ENCODE results near the gene OOSP4A.
A peak's percentile ranks its signal among the peaks of the same experiment; 100 is the strongest.

Gene OOSP4A

DNA sequence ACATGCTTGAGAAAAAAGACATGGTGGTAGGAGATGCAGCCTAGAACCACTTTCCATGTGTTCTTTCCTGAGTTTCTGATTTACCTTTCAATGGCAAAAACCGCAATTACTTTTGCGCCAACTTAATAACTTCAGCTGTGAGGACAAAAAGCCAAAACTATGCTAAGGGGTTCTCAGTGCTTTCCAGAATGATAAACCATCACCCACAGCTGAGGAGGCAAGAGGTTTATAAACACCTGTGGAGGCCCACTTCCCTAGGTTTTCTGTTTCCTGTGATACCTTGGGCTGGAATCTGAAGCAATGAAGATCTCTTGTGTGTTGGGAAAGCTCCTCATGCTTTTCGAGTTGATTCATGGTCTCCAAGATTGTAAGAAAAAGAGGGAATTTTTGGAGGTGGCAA, at the start of gene OOSP4A:
TSS of gene OOSP4A (plus strand) at position 301 of the 400 bp plus-strand sequence. CDS start at position 301, 0 bp downstream.
- DNase-seq = no peak

DNA sequence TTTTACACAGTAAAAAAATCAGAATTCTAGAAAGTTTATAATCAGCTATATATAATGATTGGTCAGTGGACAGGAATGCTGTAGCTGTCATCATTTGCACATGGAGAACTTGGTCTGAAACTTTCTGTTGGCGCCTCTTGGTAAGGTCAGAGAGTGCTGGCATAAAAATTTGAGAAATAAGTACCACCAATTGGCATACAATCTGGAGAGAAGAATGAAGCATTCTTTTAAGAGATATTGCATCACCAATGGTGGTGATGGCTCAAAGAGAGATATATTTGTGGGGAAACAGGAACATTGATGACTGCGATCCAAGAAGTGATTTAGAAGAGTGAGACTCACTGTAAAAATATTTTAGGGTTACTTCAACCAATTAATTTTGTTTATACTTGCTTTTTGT, 45.4 kb upstream of the OOSP4A start:
- no peak for DNase-seq

DNA sequence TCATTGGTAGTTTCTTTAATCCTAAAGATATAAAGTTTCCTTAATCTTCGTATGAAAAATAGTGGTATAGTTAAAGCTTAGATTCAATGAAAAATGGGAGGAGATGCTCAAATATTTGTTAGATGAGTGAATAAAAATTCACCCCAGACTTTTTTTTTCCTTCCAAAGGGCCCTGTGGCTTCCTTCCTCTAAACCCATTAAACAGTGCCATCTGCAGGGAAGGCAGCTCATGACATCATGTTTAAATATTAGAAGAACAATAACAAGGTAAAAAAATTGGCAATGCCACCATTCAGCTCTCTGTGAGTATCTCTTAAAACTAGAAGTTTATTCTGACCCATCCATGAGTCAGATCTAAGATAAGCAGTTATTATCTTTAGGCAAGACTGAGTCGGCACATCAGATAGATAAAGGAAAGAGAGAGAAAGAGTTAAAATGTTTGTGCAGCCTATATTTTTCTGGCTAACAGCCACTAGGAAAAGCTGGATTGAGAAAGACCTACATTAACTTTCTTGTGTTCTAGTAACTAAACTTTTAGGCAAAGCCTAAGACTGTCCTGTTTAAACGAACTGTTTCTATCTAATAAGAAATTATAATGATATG, 44.7 kb upstream of the OOSP4A start:
- DNase-seq = peak; percentile 5

GRCh38 chr11:59923813-59924212, 40.0 kb upstream of the OOSP4A start:
- peak; percentile 3 for DNase-seq

GRCh38 chr11:59931688-59932087, 32.1 kb upstream of the OOSP4A start:
- DNase-seq = no peak

DNA sequence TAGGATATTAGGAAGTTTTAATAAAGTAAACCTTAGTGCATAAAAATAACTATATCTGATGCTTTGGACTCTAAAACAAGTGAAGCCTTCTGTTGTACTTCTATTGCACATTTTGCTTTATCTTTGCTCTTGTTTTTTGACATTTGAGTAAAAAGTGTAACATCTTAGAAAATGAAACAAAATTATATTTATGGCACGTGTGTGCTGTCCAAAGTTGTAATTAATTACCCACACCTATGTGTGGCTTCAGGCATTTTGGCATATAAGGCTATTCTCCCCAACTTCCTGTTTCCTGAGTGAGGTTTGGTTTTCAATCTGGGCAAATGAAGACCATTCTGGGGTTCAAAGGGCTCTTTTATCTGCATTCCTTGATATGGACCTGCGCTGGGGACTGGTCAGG, 25.7 kb upstream of the OOSP4A start, which contains the start of gene OOSP1:
TSS of gene OOSP1 (plus strand) at position 301 of the 400 bp plus-strand sequence. CDS start at position 324, 23 bp downstream.
- no peak for DNase-seq

DNA sequence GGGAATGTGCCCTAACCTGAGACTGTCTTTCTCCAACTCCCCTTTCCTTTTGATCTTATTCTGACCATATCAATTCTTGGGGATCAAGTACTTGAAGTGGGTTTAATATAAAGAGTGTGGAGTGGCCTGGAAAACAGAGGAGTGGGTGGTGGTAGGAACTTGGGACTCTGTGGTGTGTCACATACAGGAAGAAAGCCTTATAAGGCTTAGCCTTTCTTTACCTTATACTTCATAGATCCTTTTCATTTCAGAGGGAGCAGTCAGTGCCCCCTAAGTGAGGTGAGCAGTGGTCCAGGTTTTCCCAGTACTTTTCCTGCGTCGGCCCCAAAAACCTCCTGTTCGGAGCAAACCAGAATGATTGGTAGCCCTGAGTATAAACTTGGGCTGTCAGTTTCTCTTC, 25.1 kb upstream of the OOSP4A start:
- DNase-seq = no peak

DNA sequence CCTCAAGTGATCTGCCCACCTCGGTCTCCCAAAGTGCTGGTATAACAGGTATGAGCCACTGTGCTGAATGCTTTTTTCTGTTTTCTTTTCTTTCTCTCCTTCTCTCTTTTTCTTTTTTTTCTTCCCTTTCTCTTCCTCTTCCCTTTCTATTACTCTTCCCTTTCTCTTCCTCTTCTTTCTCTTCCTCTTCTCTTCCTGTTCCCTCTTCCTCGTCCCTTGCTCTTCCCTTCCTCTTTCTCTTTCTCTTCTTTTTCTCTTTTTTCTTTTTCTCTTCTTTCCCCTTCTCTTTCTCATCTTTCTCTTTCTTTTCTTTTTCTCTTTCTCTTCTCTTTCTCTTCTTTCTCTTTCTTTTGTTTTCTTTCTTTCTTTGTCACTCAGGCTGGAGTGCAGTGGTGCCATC, 24.4 kb upstream of the OOSP4A start:
- no peak for DNase-seq

GRCh38 chr11:59941091-59941490, 22.7 kb upstream of the OOSP4A start:
- no peak for DNase-seq

DNA sequence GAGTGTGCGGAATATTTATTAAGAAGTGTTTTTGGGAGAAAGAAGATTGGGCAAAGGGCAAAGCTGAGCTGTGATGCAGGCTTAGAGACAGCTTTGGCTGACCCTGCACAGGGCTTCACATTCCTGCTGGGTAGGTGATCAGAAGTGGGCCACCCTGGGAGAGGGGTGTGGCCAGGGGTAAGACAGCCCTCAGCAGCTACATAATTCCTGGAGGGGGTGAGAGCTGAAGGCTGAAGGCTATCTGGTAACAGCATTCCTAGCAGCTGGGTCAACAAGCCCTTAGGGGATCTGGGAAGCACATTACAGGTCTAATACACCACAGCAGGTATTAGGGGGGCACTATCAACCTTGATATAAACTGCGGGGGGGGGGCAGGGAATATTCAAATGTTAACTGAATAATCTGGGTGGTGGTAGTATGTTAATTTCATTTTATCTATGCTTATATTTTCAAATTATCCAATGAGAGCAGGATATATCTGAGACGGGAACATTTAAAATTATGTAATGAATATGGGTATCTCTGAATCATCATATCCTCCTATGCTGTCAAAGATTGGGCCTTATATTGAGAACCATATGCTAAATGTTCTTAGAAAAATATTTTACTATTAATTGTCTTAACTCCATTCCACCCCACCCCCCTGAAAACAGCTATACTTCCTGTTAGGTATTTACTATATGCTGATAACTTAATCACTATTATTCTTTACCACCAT, 19.7 kb upstream of the OOSP4A start:
- no peak for DNase-seq

- no peak for DNase-seq
Observed at GRCh38 chr11:59944720-59945119, 19.1 kb upstream of the OOSP4A start.

- DNase-seq = no peak
Observed at GRCh38 chr11:59953463-59954218, 10.2 kb upstream of the OOSP4A start.

DNA sequence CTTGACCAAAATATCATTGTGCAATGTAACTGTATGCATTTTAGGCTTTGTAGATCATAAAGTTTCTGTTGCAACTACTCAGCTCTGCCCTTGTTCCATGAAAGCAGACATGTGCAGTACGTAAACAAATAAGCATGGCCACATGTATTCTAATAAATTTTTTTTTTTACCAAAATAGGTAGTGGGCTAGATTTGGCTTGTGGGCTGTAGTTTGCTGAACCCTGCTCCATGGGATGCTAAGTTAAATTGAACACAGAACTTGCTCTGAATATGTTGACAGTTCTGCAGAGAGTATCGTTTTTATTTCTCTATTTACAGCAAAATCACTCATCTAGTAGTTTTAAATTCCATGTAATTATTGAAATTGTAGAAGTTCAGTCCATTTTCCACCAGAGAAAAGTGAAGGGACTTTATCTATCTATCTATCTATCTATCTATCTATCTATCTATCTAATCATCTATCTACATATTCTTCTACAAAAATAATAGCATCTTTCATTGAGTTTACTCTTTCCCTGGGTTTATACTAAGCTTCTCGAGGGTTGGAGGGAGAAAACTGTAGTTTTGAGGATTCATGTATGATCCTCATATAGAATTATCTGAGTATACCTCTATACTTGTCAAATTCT, 9.5 kb upstream of the OOSP4A start:
- DNase-seq = no peak

GRCh38 chr11:59957094-59957493, 6.7 kb upstream of the OOSP4A start:
- no peak for DNase-seq

DNA sequence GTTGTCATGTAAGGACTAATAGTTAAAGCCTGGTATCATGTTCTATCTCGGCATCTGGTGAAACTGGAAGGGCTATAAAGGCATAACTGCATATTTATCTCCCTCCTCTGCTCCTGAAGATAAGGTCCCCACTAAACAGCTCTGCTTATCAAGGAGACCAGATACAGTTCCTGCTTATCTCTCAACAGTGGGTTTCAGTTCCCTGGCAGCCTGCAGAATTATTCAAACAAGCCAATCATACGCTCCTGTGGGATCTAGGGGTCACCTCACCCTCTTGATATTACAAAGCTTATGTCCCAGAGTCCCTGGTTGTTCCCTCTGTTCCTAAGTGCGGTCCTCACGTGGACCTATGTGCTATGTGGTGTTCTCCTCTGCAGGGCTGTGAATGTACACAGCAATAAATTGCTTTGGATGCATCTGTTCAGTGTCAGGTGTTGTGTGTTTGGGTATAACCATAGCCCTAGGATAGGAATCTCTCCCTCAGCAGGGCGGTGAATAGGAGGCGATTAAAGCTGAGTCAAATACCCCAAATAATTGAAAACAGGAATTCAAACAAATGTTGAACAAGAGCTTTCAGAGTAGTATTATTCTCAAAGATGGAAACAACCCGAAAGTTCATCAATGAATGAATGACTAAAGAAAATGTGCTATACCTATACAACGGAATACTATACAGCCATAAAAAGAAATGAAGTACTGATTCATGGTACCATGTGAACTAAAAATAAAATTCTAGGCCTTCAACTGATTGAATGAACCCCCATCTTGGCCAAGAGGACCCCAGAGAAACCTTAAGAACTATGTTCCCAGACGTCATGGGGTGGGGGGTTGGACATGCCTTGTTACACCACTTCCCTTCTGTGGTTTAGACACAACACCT, 3.1 kb upstream of the OOSP4A start:
- no peak for DNase-seq

- DNase-seq = no peak
Observed at GRCh38 chr11:59962107-59962482, 1.7 kb upstream of the OOSP4A start.

DNA sequence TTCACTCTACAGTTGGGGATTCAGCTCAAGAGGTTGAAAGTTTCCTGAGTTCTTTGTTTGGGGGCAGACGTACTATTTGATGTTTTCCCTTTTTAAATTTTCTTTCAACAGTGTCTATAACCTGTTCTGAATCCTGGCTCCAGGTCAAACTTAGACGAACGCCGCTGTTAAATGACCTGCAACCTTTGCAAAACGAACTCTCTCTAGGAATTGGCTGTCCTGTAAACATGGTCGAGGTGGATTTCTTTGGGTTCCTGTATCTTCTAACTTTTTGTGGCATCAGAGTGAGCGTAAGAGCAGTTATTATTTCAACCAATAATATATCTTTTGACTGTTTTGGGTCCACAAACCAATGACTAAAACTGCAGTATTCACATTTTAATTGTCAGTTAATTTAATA, 1.6 kb downstream of the OOSP4A start:
- no peak for DNase-seq

DNA sequence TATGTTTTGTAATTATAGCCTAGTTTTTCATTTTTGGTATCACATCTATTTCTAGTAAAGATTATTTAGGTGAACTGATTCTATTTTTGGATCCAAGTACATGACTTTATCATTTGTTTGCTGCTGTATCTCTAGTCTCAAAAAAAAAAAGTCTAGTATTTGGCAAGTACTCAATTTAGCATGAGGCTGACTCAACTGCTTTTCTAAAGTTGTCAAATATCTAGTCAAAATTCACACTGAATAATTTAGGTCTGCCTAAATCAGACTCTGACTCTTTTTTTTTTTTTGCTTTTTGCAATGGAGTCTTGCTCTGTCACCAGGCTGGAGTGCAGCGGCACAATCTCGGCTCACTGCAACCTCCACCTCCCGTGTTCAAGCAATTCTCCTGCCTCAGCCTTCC, 2.4 kb downstream of the OOSP4A start:
- no peak for DNase-seq

DNA sequence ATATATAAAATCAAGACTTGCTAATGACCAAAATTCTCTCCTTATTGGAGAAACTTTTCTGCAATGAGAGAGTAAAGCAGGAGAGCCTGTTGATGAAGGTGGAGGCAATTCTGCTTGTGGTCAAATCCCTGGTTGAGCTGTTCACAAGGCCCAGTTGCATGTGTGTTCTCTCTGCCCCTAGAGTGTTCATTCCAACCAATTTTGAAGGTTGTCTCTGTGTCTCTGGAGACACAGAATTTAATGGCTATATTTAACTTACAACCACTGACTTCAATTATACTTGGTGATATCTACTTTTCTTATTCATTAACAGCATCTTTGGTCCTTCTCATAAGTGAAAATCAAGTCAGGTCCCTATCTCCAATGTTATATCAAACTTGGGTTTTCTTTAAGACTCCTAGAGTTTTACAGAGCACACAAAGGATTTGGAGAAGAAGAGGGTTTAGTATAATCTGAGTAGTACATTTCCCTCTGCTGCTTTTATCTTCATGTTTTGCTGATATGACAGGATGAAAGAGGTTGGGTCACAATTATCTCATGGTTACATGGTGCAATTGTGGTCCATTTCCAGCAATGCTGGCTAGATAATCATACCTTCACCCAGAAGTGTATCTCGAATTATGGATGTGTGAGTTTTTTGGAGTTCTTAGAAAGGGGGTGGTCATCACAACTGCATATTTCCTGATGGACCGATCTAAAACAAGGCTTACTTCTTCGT, 4.0 kb downstream of the OOSP4A start:
- DNase-seq = no peak

DNA sequence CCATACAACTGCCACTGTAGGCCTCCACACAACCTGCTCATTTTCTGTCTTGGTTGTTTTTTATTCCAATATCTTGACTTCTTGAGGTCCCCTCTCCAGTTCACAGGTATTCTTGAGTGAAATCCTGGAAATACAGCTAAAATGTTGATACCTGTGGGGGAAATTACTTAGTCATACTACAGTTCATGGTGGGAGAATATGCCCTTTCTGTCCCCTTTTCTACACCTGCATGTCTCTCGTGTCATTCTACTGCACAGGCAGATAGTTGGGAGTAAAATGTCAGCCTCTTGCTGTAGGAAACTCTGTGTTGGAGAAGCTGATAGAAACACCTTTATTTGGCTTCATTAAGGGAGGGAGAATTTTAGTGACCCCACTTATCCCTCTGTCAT, 4.6 kb downstream of the OOSP4A start:
- no peak for DNase-seq

GRCh38 chr11:59973097-59973496, 9.3 kb downstream of the OOSP4A start:
- no peak for DNase-seq

Data from fibroblast of skin of right biceps (primary cell).